Right lobe of liver (tissue), 4 donors: ENCODE data around the gene PIAS4.

ENCODE experiments used
- POLR2A ChIP-seq: fragments of 450-650 bp; IDR thresholded peaks from one replicate; pipeline ENCODE4 v1.6.1; 2017; ENCODE audit warnings: antibody characterized with exemption, mild to moderate bottlenecking
- TF ChIP-seq, protein P1 (sequence below), 4 donors: fragments of 200-600 bp in 3 of 4; fragments of 450-650 bp in 1 of 4; IDR thresholded peaks; one replicate each; pipeline versions ENCODE4 v1.5.1 to v1.8.0; 2016 to 2022; ENCODE audit warnings: antibody characterized with exemption in 4 of 4, mild to moderate bottlenecking in 2 of 4
- donor health status: DM: no; HTN: no; CAD: no.
- donor health status: DM: no; HTN: no; CAD: no.
- donor health status: DM: no; HTN: yes; CAD: no.

GRCh38 chr19:3983936-3984583 lies 23.5 kb upstream of the PIAS4 start:
- TF ChIP-seq POLR2A, result peak; percentile 69
- TF ChIP-seq, protein P1, sequence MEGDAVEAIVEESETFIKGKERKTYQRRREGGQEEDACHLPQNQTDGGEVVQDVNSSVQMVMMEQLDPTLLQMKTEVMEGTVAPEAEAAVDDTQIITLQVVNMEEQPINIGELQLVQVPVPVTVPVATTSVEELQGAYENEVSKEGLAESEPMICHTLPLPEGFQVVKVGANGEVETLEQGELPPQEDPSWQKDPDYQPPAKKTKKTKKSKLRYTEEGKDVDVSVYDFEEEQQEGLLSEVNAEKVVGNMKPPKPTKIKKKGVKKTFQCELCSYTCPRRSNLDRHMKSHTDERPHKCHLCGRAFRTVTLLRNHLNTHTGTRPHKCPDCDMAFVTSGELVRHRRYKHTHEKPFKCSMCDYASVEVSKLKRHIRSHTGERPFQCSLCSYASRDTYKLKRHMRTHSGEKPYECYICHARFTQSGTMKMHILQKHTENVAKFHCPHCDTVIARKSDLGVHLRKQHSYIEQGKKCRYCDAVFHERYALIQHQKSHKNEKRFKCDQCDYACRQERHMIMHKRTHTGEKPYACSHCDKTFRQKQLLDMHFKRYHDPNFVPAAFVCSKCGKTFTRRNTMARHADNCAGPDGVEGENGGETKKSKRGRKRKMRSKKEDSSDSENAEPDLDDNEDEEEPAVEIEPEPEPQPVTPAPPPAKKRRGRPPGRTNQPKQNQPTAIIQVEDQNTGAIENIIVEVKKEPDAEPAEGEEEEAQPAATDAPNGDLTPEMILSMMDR (IDR thresholded peaks at IDR 0.05), result no peak
